Stimulated activated CD8-positive, alpha-beta memory T cell treated with anti-CD3 and anti-CD28 coated beads, Interleukin-4, amount 100 ng/mL, for 48 hours (primary cell): ENCODE results near the gene GHRHR.

ENCODE experiments used
- DNase-seq: peaks from one replicate; pipeline ENCODE4 v3.0.0-alpha.2; 2020

The GHRHR gene

GRCh38 chr7:30929686-30930085 is 34.1 kb upstream of the GHRHR start:
- DNase-seq, result no peak

- DNase-seq, result no peak
Observed at GRCh38 chr7:30930621-30931020, 33.1 kb upstream of the GHRHR start.

- DNase-seq, result no peak
Observed at GRCh38 chr7:30931161-30931928, 32.4 kb upstream of the GHRHR start.

- no peak for DNase-seq
Observed at GRCh38 chr7:30931929-30932540, 31.7 kb upstream of the GHRHR start.

- no peak for DNase-seq
Observed at GRCh38 chr7:30932562-30932961, 31.2 kb upstream of the GHRHR start.

GRCh38 chr7:30933124-30933974 is 30.4 kb upstream of the GHRHR start:
- DNase-seq, result no peak

- no peak for DNase-seq
Observed at GRCh38 chr7:30934225-30934624, 29.5 kb upstream of the GHRHR start.

GRCh38 chr7:30934732-30935568 is 28.8 kb upstream of the GHRHR start:
- DNase-seq, result no peak

GRCh38 chr7:30935569-30935877 is 28.2 kb upstream of the GHRHR start:
- DNase-seq, result no peak

GRCh38 chr7:30936650-30937245 is 27.0 kb upstream of the GHRHR start:
- no peak for DNase-seq

- no peak for DNase-seq
Observed at GRCh38 chr7:30937416-30937815, 26.3 kb upstream of the GHRHR start.

- DNase-seq, result peak; percentile 87
Observed at GRCh38 chr7:30938435-30939316, 25.1 kb upstream of the GHRHR start.

GRCh38 chr7:30941582-30942323 is 22.0 kb upstream of the GHRHR start:
- DNase-seq, result no peak

GRCh38 chr7:30950197-30950596 is 13.6 kb upstream of the GHRHR start:
- no peak for DNase-seq

- no peak for DNase-seq
Observed at GRCh38 chr7:30954914-30955313, 8.8 kb upstream of the GHRHR start.

- DNase-seq, result no peak
Observed at GRCh38 chr7:30956704-30957103, 7.0 kb upstream of the GHRHR start.

GRCh38 chr7:30965372-30965771 is 1.6 kb downstream of the GHRHR start:
- no peak for DNase-seq

GRCh38 chr7:30965883-30966282 is 2.1 kb downstream of the GHRHR start:
- DNase-seq, result no peak

- no peak for DNase-seq
Observed at GRCh38 chr7:30968294-30968693, 4.5 kb downstream of the GHRHR start.

- DNase-seq, result no peak
Observed at GRCh38 chr7:30968747-30969603, 5.2 kb downstream of the GHRHR start.
